HG02610 (cell line): Measurements from ENCODE around the gene RAPGEF2.
"Not testable (repeated sequence)": the region's sequence is repeated elsewhere in the genome, so short reads cannot be mapped to it uniquely, and the experiment has no call there.

Experiments used
- ATAC-seq: cut with Tn5 transposase; IDR thresholded peaks from one replicate; pipeline ENCODE4 v1.9.1; 2021; ENCODE audit warnings: mild to moderate bottlenecking, moderate library complexity; ENCODE audit not compliant: unreplicated experiment

RAPGEF2 gene

DNA sequence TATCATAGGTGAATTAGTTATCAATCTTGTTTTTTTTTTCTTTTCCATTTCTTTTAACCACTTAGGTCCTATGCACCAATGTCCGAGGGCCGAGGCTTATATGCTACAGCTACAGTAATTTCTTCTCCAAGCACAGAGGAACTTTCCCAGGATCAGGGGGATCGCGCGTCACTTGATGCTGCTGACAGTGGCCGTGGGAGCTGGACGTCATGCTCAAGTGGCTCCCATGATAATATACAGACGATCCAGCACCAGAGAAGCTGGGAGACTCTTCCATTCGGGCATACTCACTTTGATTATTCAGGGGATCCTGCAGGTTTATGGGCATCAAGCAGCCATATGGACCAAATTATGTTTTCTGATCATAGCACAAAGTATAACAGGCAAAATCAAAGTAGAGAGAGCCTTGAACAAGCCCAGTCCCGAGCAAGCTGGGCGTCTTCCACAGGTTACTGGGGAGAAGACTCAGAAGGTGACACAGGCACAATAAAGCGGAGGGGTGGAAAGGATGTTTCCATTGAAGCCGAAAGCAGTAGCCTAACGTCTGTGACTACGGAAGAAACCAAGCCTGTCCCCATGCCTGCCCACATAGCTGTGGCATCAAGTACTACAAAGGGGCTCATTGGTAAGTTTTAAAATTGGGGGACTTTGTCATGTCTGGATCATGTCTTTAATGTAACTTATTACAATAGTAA, 250.7 kb downstream of the RAPGEF2 start:
- ATAC-seq, result no peak

- no peak for ATAC-seq
Measured at GRCh38 chr4:159355466-159355865, 252.6 kb downstream of the RAPGEF2 start.

DNA sequence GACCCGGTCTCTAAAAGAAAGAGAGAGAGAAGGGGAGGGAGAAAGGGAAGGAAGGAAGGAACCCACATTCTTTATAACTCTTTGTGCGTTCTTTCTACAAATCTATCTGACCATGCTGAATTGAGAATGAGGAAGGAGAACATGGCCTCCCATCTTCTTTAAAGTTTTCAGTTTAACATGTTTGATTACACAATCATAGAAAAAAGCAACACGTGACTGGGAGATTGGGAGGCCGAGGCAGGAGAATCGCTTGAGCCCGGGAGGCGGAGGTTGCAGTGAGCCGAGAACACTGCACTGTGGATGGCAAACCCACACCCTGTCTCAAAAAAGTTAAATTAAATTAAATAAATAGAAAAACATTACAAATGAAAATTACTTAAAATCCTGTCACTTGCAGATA, 254.5 kb downstream of the RAPGEF2 start:
- ATAC-seq, result no peak

- ATAC-seq, result no peak
Measured at GRCh38 chr4:159358226-159358625, 255.3 kb downstream of the RAPGEF2 start.

- ATAC-seq, result no peak
Measured at GRCh38 chr4:159360549-159360948, 257.7 kb downstream of the RAPGEF2 start.

DNA sequence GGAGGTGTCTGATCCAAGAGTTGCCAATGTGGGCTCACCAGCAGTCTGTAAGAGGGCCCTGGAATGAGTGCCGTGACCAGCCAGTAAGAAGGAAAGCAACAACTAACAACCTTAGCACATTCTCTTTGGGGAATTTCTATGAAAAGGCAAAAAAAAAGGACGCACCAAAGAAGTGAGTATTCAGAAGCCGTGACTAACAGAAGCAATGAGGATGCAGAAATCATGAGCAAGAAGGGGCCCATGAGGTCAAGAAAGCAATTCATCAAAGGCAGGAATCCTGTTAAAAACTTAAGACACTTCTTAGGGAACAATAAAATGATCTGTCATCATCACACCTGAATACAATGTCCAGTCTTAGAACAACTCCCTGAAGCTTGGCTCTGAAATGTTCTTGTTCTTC, 260.5 kb downstream of the RAPGEF2 start:
- no peak for ATAC-seq

GRCh38 chr4:159366966-159367780, 264.3 kb downstream of the RAPGEF2 start:
- peak; percentile 19 for ATAC-seq

DNA sequence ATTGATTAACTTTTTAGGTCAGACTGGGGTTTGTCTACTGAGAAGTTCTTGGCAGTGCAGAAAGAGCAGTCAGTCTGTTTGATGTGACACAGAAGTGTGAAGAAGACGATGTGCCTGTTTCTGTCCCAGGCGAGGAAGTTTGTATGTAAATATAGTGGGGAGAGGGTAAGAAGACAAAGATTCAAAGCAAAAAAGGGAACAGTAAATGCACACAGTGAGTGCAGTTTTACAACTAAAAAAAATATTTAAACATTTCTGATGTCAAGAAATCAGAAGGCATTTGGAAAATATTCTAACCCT, 264.9 kb downstream of the RAPGEF2 start:
- peak; percentile 89 for ATAC-seq

- no peak for ATAC-seq
Measured at GRCh38 chr4:159368320-159368719, 265.4 kb downstream of the RAPGEF2 start.

DNA sequence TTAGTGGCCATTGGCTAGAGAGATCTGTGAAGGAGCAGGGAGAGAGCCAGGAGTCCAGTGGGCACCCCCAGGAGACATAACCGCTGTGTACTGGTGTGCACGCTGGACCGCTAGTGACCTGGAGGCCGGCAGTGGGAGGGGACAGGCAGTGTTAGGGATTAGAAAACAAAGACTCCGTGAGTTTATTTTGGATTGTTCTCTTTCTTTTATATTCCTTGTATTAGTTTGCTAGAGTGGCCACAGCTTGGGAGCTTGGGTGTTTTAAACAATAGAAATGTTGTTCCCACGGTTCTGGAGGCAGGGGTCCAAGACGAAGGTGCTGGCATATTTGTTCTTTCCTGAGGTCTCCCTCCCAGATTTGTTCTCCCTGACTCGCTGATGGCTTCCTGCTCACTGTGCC, 266.4 kb downstream of the RAPGEF2 start:
- no peak for ATAC-seq

- ATAC-seq, result no peak
Measured at GRCh38 chr4:159370286-159370685, 267.4 kb downstream of the RAPGEF2 start.

DNA sequence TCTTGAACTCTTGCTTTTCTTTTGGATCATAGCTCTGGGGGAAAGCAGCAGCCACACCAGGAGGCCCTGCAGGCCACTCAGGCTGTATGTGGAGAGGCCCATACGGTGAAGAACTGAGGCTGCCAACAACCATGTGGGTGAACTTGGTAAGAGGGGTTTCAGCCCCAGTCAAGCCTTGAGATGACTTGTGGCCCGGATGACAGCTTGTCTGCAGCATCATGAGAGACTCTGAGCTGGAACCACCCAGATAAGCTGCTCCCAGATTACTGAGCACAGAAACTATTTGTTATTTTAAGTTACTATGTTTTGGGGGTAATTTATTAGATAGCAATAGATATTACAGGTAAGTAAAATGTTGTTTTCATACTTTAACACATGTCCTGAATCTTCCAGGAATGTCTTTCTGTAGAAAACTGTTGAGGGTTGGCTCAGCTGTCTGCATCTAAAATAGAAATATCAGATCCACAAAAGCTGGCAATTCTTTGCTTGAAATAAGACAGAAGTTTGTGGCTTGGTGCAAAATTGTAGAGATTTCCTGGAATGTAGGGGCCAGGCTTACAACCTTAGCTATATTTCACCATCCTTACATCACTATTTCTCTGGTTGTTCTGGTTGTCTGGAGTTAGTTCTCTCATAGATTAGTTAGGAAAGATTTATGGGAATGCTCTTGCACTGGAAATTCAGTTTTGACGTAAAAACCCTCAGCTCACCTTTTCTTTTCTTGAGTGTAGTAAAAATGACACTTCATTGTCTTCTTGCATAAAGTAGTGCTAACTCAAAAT, 272.1 kb downstream of the RAPGEF2 start:
- ATAC-seq, result no peak

DNA sequence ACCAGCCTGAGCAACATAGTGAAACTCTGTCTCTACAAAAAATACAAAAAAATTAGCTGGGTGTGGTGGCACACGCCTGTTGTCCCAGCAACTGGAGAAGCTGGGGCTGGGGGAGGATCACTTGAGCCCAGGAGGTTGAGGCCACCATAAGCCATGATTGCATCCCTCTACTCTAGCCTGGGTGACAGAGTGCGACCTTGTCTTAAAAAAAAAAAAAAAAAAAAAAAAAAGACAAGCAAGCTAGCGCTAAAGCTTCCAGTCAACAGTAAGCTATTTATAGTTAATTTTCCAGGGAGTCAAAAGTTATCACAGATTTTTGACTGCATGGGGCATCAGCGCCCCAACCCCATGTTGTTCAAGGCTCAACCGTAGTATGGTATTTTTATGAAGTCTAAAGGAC, 273.4 kb downstream of the RAPGEF2 start:
- no peak for ATAC-seq

DNA sequence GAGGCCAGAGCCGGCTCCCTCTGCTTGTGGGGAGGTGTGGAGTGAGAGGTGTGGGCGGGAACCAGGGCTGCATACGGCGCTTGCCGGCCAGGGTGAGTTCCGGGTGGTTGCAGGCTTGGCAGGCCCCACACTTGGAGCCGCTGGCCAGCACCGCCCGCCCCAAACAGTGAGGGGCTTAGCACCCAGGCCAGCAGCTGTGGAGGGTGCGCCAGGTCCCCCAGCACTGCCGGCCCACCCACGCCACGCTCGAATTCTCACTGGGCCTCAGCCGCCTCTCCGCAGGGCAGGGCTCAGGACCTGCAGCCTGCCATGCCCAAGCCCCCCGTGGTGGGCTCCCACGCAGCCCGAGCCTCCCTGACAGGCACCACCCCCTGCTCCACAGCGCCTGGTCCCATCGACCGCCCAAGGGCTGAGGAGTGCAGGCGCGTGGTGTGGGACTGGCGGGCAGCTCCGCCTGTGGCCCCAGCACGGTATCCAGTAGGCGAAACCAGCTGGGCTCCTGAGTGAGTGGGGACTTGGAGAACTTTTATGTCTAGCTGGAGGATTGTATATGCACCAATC, 275.3 kb downstream of the RAPGEF2 start:
- no peak for ATAC-seq

DNA sequence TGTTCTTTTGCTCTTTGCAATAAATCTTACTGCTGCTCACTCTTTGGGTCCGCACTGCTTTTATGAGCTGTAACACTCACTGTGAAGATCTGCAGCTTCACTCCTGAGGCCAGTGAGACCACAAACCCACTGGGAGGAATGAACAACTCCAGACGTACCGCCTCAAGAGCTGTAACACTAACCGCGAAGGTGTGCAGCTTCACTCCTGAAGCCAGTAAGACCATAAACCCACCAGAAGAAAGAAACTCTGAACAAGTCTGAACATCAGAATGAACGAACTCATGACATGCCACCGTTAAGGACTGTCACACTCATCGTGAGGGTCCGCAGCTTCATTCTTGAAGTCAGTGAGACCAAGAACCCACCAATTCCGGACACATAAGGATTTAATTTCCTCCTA, 276.2 kb downstream of the RAPGEF2 start:
- not testable (repeated sequence) for ATAC-seq

DNA sequence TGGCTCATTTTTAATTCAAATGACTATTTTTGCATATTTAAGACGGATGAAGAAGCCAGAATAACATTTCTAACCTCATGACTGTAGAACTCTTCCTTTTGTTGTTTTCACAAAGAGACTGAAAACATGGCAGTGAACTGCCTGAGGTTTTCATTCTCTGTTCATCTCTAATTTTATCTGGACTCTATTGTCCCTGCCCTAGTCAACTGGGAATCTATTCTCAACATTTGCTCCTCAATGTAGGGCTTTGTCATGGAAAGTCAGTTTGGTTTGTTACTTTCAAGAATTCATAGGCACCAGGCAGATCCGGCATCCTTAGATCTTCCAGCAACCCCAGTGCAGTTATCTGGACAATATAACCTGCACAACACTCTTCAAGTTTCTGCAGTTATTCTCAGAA, 277.0 kb downstream of the RAPGEF2 start:
- no peak for ATAC-seq

- no peak for ATAC-seq
Measured at GRCh38 chr4:159382856-159383561, 280.1 kb downstream of the RAPGEF2 start.

- ATAC-seq, result no peak
Measured at GRCh38 chr4:159383562-159383931, 280.7 kb downstream of the RAPGEF2 start.

DNA sequence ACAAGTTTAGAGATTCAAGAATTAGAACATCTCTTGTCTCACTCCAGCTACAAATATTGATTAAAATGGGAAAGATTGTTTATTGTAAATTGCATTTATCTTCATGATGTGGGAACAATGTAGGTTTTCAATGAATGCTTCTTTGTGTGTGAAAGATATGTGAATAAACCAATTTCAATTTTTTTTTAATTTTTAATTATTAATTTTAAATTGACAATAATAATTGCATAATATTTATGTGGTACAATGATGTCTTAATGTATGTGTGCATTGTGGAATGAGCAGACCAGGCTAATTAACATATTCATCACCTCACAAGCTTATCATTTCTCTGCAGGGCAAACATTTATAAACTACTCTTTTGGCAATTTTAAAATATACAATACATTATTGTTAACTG, 281.1 kb downstream of the RAPGEF2 start:
- ATAC-seq, result no peak

- ATAC-seq, result no peak
Measured at GRCh38 chr4:159384632-159385031, 281.8 kb downstream of the RAPGEF2 start.

DNA sequence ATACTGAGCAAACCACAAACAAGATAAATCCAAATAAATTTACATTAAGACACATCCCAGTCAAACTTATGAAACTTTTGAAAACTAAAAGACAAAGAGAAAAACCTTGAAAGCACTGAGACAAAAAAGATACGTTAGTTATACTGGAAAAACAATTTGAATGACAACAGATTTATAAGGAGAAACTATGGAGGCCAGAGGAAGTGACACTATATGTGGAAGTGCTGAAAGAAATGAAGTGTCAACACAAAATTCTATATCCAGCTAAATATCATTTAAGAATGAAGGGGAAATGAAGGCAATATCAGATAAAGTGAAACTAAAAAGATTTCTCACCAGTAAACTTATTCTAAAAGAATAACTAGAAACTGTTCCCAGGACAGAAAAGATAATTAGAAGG, 283.7 kb downstream of the RAPGEF2 start:
- ATAC-seq, result no peak
